Measurements from ENCODE around the gene CAMK2D. TPM values are rescaled to one million over a fixed set of nuclear protein-coding genes. Genes with fewer than 3 reads are reported as not detected.

CAMK2D gene
- total RNA-seq, 1 experiment from 2014 or later = 29.5 TPM

DNA sequence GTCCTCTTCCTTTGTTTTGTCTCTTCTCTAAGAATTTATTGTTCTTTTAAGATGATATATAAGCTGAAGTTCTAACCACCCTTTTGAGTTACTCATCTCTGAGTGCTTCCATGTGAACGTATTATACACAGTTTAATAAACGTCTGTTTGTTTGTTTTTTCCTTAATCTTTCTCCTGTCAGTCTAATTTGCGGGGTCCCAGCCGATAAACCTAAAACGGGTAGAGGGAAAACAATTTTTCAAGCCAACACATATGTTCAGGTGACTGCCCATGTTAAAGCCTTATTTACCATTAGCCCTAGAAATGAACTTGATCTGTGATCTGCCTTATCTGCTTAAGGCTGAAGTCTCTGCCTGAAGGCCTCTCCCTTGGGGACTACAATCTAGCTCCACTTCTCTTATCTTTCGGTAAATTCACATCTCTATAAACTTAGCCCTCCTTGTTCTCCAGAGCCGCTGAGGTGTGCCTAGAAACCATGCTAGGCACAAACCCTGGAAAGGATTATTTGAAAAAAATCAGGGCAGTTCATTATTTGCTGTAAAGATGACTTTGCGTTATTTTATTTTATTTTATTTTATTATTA, 158.8 kb downstream of the CAMK2D start:
- Histone ChIP-seq H3K4me1 (ENCODE audit: control insufficient read depth, insufficient read depth, low read length) (no peaks in the 10 kb centered on the region), H3K36me3 (ENCODE audit: control insufficient read depth, insufficient read depth, low read length) (no peaks in the 10 kb centered on the region), H3K27ac (ENCODE audit: low read length) (no peak overlapping the region), H3K9me3 (ENCODE audit: control insufficient read depth, insufficient read depth, low read depth, low read length) (no peaks in the 10 kb centered on the region), H3K4me3 (ENCODE audit: low read depth in 2 of 2, low read length in 2 of 2) (no peak overlapping the region), H3K27me3 (ENCODE audit: control insufficient read depth, insufficient read depth, low read length) (no peaks in the 10 kb centered on the region)
- no TSS peak for BruUV-seq (replicated peaks)
- TF ChIP-seq POLR2AphosphoS5 (IDR thresholded peaks at IDR 0.05; ENCODE audit: low read depth, low read length) = no peak
- TF ChIP-seq, protein P1, sequence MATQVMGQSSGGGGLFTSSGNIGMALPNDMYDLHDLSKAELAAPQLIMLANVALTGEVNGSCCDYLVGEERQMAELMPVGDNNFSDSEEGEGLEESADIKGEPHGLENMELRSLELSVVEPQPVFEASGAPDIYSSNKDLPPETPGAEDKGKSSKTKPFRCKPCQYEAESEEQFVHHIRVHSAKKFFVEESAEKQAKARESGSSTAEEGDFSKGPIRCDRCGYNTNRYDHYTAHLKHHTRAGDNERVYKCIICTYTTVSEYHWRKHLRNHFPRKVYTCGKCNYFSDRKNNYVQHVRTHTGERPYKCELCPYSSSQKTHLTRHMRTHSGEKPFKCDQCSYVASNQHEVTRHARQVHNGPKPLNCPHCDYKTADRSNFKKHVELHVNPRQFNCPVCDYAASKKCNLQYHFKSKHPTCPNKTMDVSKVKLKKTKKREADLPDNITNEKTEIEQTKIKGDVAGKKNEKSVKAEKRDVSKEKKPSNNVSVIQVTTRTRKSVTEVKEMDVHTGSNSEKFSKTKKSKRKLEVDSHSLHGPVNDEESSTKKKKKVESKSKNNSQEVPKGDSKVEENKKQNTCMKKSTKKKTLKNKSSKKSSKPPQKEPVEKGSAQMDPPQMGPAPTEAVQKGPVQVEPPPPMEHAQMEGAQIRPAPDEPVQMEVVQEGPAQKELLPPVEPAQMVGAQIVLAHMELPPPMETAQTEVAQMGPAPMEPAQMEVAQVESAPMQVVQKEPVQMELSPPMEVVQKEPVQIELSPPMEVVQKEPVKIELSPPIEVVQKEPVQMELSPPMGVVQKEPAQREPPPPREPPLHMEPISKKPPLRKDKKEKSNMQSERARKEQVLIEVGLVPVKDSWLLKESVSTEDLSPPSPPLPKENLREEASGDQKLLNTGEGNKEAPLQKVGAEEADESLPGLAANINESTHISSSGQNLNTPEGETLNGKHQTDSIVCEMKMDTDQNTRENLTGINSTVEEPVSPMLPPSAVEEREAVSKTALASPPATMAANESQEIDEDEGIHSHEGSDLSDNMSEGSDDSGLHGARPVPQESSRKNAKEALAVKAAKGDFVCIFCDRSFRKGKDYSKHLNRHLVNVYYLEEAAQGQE (IDR thresholded peaks at IDR 0.05; ENCODE audit: insufficient read depth in 1 of 2, low read depth in 2 of 2, low read length in 1 of 2) = no peak
- in situ Hi-C loops (cut with HindIII; ENCODE audit: low pct_unique_long_range_greater_than_20kb, low sequenced_read_pairs) (no loop called here), intact Hi-C loops (cut with micrococcal nuclease; ENCODE audit: unreplicated experiment) (no loop called here)
- ATAC-seq (no peak), DNase-seq (ENCODE audit: low read depth, low spot score) (no peak)
- ChIA-PET POLR2A (no interaction called here), CTCF (no interaction called here)

GRCh38 chr4:113601636-113602035, 159.9 kb downstream of the CAMK2D start:
- ATAC-seq = no peak
- H3K4me3 ChIP-seq (ENCODE audit: low read depth in 2 of 2, low read length in 2 of 2) = no peak overlapping the region
- no peaks in the 10 kb centered on the region for H3K27me3 ChIP-seq (ENCODE audit: control insufficient read depth, insufficient read depth, low read length)
- POLR2A ChIA-PET = no interaction called here
- H3K36me3 ChIP-seq (ENCODE audit: control insufficient read depth, insufficient read depth, low read length) = no peaks in the 10 kb centered on the region
- no peak for DNase-seq (ENCODE audit: low read depth, low spot score)
- in situ Hi-C loops (cut with HindIII; ENCODE audit: low pct_unique_long_range_greater_than_20kb, low sequenced_read_pairs) (no loop called here), intact Hi-C loops (cut with micrococcal nuclease; ENCODE audit: unreplicated experiment) (no loop called here)
- H3K9me3 ChIP-seq (ENCODE audit: control insufficient read depth, insufficient read depth, low read depth, low read length) = no peaks in the 10 kb centered on the region
- no TSS peak for BruUV-seq (replicated peaks)
- H3K27ac ChIP-seq (ENCODE audit: low read length) = no peak overlapping the region
- no peaks in the 10 kb centered on the region for H3K4me1 ChIP-seq (ENCODE audit: control insufficient read depth, insufficient read depth, low read length)
- TF ChIP-seq, protein P1 (IDR thresholded peaks at IDR 0.05; ENCODE audit: insufficient read depth in 1 of 2, low read depth in 2 of 2, low read length in 1 of 2) = no peak
- no peak for TF ChIP-seq POLR2AphosphoS5 (IDR thresholded peaks at IDR 0.05; ENCODE audit: low read depth, low read length)
- no peak for TF ChIP-seq SIN3A (IDR thresholded peaks at IDR 0.05; ENCODE audit: borderline replicate concordance, insufficient read depth, low read depth, low read length)
- TF ChIP-seq, protein P2, sequence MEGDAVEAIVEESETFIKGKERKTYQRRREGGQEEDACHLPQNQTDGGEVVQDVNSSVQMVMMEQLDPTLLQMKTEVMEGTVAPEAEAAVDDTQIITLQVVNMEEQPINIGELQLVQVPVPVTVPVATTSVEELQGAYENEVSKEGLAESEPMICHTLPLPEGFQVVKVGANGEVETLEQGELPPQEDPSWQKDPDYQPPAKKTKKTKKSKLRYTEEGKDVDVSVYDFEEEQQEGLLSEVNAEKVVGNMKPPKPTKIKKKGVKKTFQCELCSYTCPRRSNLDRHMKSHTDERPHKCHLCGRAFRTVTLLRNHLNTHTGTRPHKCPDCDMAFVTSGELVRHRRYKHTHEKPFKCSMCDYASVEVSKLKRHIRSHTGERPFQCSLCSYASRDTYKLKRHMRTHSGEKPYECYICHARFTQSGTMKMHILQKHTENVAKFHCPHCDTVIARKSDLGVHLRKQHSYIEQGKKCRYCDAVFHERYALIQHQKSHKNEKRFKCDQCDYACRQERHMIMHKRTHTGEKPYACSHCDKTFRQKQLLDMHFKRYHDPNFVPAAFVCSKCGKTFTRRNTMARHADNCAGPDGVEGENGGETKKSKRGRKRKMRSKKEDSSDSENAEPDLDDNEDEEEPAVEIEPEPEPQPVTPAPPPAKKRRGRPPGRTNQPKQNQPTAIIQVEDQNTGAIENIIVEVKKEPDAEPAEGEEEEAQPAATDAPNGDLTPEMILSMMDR (IDR thresholded peaks at IDR 0.05) = no peak
- no peak for TF ChIP-seq TCF7L2 (IDR thresholded peaks at IDR 0.05; ENCODE audit: low read depth, low read length)
- CTCF ChIA-PET = no interaction called here
